Left renal cortex interstitium (tissue), 4 donors: Measurements from ENCODE around the gene TRIP12. TPM values are rescaled to one million over a fixed set of nuclear protein-coding genes. Genes with fewer than 3 reads are reported as not detected.
"Not testable (repeated sequence)": the region's sequence is repeated elsewhere in the genome, so short reads cannot be mapped to it uniquely, and the experiment has no call there.

ENCODE experiments used
- DNase-seq, 4 donors: peaks; one replicate each; pipeline ENCODE4 v3.0.0-alpha.2; 2013; ENCODE audit warnings: low read depth in 4 of 4, low spot score in 2 of 4, missing footprints in 1 of 4
- polyA plus RNA-seq, 4 donors: library from polyadenylated mRNA; unstranded; fragments of 120-200 nt; gene quantifications; one replicate each; pipeline ENCODE4 v1.2.1, GENCODE V29; 2013; ENCODE audit not compliant: insufficient read length in 4 of 4

The TRIP12 gene
- polyA plus RNA-seq = 100 to 1,000 TPM; 162 to 194 (median 186) TPM

- DNase-seq = peak; percentile 93 to 99 (median 98)
Observed at GRCh38 chr2:229921892-229922448, at the start of gene TRIP12. Gene TRIP12 (minus strand): TSS chr2:229922009. CDS start chr2:229880079, 41,930 bp downstream.

GRCh38 chr2:229971298-229971790 is 49.5 kb upstream of the TRIP12 start:
- DNase-seq = no peak

DNA sequence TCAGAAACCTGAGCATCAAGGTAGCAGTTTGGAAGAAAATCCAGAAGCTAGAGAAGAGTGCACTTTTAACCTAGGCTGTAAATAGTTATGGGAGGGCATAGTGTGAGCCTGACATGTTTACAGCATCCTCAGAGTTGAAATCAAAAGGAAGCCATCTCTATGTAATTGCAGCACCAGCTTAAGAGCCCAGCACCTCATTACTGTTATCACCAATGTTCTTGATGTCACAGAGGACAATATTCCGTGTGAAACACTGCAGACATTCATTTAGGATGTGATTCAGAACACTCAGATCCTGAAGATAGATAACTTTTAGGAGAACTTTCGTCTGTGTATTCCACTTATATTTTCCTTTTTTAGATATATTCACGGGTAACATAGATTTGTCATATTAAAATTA is 48.6 kb upstream of the TRIP12 start:
- DNase-seq = no peak

DNA sequence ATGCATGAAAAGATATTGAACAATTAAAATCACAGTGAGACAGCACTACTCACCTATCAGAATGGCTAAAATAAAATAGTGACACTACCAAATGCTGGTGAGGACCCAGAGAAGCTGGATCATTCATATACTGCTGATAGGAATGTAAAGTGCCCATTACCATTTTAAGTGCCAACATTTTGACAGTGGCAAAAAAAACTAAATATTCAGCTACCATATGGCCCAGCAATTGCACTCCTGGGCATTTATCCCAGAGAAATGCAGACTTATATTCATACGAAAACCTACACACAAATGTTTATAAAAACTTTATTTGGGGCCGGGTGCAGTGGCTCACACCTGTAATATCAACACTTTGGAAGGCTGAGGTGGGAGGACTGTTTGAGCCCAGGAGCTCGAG is 48.1 kb upstream of the TRIP12 start:
- no peak for DNase-seq

GRCh38 chr2:229963596-229963995 is 41.8 kb upstream of the TRIP12 start:
- DNase-seq = not testable (repeated sequence)

- DNase-seq = no peak
Observed at GRCh38 chr2:229956491-229956890, 34.7 kb upstream of the TRIP12 start.

GRCh38 chr2:229955663-229956062 is 33.9 kb upstream of the TRIP12 start:
- DNase-seq = no peak

DNA sequence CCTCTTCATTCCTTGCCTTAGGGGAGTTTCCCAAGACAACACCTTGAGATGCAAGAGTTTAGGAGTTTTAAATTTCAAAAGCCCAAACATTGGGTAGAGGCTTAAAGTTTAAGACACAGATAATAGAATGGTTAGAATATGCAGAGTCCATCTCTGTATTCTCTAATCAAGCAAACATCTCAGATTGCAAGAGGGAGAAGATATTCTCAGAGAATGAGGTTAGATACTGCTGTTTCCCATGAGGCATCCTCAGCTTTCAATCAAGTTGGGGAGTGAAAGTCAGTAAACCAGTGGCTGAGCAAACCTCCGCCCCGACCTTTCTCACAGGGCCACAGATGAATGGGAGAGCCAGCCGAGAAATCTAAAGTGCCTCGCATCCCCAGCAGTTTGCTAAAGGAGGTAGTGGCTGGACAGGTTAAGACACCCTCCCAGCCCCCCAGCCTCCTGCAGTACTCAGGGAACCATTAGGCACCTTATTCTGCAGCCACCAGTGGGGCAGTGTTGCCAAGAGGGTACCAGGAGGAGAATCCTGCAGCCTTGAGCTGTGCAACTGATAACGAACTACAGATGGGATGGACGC is 30.5 kb upstream of the TRIP12 start:
- no peak for DNase-seq

- no peak for DNase-seq
Observed at GRCh38 chr2:229947544-229947943, 25.7 kb upstream of the TRIP12 start.

DNA sequence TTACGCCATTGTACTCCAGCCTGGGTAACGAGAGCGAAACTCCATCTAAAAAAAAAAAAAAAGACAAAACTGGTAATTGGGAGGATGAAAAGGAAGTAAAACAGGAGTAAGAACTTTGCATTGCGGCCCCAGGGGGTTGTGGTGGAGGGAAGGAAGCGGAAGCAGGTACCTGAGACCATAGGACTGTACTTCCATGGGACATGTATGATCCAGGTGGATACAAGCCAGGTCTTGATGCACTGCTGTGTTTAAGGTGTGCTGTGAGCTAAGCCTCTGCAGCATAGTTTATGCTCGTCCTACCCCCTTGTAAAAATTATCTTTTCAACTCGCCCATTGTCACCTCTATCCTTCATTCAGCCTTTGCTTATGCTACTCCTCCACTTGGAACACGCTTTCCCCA is 24.2 kb upstream of the TRIP12 start:
- DNase-seq = no peak

DNA sequence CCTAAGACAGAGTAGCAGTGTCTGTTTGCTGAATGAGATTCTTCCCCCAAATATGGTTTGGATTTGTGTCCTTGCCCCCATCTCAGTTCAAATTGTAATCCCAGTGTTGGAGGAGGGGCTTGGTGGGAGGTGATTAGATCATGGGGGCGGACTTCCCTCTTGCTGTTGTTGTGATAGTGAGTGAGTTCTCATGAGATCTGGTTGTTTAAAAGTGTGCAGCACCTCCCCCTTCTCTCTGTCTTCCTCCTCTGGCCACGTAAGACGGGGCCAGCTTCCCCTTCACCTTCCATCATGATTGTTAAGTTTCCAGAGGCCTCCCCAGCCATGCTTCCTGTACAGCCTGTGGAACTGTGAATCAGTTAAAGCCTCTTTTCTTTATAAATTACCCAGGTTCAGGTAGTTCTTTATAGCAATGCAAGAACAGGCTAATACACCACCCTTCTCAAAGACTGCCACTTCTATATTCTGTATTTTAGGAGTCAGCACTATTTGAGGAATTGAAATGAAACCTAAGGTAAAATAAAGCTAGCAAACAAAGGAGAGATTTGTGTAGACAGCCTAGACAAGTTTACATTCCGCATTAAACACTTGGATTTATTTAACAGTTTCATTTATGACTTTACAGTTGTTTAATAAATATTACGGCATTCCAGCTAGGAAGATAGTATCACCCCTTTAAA is 22.1 kb upstream of the TRIP12 start:
- DNase-seq = no peak

DNA sequence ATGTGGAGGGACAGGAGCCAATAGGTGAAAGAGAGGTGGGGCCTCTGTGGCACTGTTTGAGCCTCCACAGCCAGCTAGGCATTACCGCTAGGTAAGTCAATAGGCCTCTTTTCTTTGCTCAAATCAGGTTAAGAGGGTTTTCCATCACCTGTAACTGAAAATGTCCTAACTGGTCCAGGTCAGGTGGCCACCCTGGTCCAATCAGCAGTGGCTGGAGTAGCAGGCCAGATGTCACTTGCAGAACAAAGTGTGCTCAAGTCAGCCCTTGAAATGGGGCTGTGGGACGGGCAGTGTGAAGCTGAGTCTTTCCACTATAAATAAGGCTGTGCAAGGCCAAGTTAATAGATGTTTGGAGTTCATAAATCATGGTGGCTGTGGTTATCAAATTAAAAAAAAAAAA is 21.4 kb upstream of the TRIP12 start:
- DNase-seq = no peak

- no peak for DNase-seq
Observed at GRCh38 chr2:229942671-229943070, 20.9 kb upstream of the TRIP12 start.

GRCh38 chr2:229937537-229937936 is 15.7 kb upstream of the TRIP12 start:
- no peak for DNase-seq

- no peak for DNase-seq
Observed at GRCh38 chr2:229931241-229931640, 9.4 kb upstream of the TRIP12 start.

GRCh38 chr2:229930656-229931055 is 8.8 kb upstream of the TRIP12 start:
- DNase-seq = no peak

GRCh38 chr2:229927817-229928321 is 6.1 kb upstream of the TRIP12 start:
- no peak for DNase-seq

- no peak for DNase-seq
Observed at GRCh38 chr2:229925201-229925600, 3.4 kb upstream of the TRIP12 start.

- DNase-seq = not testable (repeated sequence)
Observed at GRCh38 chr2:229924541-229924940, 2.7 kb upstream of the TRIP12 start.

- DNase-seq = peak in 1 of 4 donors; percentile 11
Observed at GRCh38 chr2:229922449-229923386, 909 bp upstream of the TRIP12 start, which contains the start of gene FBXO36. Gene FBXO36 (plus strand): TSS chr2:229922503. CDS start chr2:229922514, 11 bp downstream.
